HG03097 (cell line): ENCODE measurements around the gene ZNF296.

ENCODE experiments used
- ATAC-seq: cut with Tn5 transposase; IDR thresholded peaks from one replicate; pipeline ENCODE4 v1.9.1; 2021; ENCODE audit not compliant: unreplicated experiment, low FRiP score

Gene ZNF296

DNA sequence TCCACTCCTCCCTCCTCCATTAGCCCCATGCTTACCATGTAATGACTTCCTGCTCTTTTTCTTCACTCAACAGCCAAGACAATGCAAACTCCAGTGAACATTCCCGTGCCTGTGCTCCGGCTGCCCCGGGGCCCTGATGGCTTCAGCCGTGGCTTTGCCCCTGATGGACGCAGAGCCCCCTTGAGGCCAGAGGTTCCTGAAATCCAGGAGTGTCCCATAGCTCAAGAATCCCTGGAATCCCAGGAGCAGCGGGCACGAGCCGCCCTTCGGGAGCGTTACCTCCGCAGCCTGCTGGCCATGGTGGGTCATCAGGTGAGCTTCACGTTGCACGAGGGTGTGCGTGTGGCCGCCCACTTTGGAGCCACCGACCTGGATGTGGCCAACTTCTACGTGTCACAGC is 13.8 kb upstream of the ZNF296 start:
- ATAC-seq: no peak

DNA sequence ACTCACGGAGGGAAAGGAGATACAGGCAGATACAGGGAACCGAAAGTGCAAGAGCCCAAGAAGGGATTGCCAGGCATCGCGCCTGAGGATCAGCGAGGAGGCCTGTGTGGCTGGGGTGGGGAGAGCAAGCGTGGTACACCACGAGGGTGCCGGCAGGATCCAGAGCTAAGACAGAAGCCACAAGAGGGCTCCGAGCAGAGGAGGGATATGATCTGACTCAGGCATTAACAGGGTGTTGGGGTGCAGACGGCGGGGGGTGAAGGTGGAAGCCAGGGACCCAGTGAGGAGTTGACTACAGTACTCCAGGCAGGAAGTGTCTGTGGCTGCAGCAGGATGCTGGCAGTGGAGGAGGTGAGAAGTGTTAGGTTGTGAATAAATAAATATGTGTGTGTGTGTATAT is 11.3 kb upstream of the ZNF296 start:
- ATAC-seq: no peak

DNA sequence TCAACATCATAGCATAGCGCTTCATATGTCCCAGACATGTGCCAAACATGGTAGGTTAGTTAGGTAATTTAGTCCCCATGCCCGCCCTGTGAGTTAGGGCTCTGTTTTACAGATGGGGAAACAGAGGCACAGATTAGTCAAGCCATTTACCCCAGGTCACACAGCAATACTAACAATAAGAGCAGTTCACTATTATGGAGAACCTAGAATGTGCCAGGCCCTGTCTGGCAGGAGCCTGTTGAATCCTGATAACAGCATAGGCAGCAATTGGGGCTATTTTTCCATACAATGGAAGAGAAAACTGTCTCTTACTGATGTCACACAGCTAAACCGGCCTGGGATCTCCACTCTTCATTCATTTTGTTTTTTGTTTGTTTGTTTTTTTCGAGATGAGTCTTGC is 10.2 kb upstream of the ZNF296 start:
- no peak for ATAC-seq

DNA sequence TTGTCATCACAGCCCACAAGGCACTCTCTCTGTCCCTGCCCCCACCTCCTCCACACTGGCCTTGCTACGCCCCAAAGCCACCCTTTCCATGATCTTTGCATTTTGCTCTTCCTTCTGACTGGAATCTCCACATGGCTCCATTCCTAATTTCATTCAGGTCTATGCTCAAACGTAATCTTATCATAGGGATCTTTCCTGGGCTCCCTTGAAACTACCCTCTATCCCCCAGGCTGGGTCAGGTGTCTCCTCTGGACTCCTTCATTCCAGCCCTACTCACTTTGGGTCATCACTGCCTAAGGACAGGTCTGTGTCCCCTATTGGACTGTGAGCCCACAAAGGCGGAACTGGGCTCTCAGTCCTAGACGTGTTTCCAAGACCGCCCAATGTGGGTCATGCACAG is 5.9 kb upstream of the ZNF296 start:
- ATAC-seq: no peak

DNA sequence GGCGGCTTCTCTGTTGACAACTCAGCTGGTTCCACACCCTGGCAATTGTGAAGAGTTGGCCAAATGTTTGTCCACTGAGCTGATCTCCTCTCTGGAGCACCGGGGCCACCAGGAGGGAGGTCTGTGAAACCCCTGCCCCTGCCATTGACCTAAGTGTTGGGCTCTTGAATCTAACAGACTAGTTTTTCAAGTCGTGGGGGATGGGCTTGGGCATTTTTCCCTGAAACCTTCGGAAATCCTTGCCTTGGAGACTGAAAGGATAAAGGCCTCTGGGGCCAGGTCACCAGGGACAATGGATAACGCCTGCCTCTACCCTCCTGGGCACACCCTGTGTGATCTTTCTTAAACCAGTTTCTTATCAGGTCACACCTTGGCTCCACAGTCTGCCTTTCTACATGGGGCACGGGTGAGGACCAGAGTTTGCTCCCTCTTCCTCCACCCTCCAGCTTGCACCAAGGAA is 3.7 kb upstream of the ZNF296 start:
- ATAC-seq: no peak

DNA sequence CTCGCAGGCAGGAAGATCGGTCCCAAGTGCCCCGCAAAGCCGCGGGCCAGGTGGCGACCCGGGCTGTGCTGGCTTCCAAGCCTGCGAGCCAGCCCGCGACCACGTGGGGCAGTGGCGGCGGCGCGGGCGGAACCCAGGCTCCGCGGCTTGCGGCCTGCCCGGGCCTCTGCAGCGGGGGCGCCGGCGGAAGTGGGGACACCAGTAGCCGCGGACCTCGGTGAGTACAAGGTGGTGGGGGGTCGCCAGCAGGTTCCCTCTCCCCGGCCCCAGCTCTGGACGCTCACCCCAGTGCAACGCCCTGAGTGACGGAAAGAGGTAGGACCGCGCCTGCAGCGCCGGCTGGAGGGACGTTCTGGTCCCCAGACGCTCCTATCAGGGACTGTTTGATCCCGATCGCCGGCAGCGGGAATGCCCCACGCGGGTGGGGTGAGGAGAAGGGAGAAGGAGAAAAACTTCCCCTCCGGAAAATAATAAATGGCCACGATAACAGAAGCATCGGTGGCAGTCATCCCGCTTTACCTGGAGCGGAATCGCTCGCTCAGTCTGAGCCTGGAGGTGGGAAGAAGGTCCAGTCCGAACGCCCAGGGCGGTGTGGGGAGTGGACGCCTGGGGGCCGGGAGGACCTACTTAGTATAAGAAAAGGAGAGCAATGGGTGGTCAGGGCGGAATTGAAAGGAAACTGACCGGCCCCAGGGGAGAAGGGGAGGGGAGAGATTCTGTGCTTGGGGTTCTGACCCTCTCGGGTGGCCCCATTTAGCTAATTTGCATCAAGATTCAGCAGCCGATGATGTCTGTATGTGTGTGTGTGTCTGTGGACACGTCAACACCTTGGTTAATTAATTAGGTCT is 3.0 kb upstream of the ZNF296 start, which contains the start of gene GEMIN7:
GEMIN7 (plus strand) TSS at position 198 of the 848 bp plus-strand sequence. CDS start 10,855 bp downstream, outside the sequence.
- peak; percentile 33 for ATAC-seq

DNA sequence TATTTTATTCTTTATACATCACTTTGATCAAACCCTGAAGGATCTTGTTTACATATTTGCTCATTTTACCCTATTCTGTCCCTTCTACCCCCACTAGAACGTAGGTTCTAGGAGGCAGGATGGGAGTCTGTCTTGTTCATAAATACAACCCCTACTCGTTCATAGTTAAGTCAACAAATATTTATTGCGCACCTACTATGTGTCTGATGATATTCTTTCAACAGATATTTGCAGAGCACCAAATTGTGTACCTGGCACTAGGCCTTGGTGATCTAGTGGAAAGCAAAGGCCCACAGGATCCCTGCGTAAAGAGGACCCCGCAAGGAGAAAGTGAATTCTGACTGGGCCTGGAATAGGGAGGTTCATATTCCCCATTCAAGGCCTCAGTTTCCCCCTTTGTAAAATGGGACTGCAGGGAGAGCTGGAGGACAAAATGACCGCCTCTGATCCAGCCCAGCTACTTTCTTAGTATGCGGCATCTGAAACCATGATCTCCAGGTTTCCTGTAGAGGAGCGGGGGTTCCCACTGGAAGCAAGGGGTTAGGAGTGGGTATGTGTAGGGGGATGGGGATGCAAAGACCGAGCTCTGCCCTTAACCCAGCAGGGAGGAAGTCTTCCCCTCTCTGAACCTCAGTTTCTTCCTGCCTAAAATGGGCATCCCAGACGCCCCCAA is 2.2 kb upstream of the ZNF296 start:
- ATAC-seq: no peak

DNA sequence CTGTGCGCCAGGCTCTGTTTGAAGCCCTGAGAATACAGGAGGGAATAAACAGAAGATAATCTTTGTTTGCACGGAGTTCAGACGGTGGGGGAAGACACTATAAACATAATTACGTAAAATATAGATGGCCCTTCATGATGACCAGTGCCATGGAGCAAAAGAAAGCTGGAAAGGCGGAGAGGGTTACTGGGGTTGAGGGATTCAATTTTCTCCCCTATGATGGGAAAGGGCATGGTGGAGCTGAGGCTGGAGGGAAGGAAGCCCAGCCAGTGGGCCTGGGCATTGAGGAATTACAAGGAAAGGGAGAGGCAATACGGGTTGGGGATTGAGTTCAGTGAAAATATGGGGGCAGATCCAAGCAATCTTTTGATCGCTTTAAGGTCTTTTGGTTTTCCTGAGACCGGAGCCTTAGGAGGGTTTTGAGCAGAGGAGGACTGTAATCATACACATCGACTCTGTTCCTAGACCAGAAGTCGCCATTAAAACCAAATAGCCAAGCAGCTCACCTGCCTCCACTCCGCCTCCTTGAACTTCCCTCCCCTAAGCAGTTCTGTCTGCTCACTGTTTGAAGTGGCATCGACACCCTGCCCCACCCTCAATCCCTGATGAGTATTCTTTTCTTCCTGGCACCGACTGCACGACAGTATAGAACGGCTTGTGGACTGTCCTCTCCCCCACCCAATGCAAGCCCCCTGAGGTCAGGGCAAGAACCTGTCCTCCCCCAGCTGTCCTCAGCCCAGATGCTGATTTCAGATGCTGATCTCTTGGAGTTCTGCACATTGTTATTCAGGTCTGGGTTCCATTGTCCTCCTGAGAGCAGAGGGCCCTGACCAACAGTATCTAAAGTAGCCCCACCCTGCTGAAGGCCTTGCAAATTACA is 813 bp upstream of the ZNF296 start:
- no peak for ATAC-seq

DNA sequence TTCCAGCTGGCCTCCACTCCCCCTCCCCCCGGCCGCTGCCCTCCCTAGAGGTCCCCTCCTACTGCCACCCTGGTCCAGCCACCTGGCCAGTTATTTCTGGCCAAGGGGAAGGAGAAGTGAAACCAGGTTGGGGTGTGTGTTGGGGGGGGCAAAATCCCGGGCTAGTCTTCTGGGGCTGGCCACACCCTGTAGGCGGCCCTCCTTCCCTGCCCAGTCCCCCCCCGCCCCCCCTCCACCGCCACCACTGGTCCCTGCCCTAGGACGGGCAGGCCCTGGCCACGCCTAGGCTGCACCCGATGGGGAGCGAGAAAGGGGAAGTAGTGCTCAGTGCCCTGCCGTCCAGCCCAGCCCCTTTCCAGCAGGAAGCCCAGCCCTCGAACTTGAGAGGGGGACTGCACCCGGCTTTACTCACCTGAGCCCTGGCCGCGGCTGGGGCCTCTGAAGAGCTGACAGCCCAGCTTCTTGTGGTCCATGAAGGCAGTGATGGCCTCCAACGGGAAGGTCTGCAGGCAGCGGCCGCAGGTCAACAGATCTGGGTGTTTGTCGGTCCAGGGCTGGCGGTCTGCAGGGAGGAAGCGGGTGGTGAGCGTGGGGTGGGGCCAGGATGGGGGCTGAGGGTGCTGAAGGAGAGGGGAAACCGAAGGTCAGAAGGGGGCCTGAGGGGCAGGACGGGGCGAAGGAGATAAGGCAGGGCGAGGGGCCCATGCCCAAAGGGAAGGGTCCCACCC is 813 bp downstream of the ZNF296 start:
- ATAC-seq: peak; percentile 39

DNA sequence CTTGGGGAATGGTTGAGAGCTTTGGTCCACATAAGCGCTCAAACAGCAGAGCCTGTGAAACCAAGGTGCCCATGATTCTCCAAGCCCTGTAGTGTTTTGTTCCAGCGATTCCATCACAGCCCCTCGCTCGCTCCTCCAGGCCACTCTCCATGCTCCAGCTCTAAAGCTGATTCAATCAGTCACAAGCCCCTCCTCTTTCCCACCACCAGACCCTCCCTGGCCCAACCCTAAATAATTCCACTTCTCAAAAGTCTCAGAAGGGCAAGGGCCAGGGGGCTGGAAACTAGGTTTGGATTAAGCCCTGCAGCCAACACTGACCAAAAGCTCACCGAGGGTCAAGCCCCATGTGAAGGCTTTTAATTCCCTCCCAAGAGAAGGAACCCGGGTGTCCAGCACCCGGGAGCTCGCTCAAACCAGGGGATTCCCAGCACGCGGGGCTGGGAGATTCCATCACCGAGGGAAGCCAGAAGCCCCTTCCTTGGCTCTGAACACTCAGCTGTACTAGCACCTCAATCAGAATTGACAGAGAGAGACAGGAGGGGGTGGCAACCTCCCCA is 1.5 kb downstream of the ZNF296 start:
- ATAC-seq: no peak

DNA sequence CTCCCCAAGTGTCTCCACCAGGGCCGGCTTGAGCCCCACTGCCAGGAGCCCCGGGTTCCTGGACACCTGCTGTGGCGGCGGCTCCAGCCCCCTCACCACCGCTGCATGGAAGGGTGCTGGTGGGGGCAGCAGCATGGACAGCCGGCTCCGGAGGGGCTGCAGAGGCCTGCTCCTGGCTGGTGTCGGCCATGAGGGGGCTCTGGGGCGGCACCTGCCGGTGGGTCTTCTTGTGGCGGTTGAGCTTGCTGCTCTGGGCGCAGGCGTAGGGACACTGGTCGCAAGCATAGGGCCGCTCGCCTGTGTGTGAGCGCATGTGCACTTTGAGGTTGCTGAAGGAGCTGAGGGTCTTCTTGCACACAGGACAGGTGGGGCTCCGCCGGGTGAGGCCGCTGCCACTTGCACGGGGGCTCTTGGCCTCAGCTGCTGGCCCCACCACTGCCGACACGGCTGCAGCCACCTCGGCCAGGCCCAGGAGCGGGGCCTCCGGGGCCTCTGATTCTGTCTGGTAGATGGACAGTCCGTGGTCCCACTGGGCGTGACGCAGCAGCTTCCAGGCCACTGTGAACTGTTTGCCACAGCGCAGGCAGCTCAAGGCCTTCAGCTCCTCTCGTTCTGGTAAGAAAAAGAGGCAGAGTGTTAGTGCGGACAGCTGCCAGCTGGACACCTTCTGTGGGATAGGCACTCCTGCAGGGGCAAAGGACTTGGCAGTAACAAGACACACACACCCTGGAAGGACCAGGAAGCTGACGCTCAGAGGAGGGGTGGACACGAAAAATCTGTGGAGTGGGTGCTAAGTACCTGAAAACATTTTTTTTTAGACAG is 4.1 kb downstream of the ZNF296 start:
- ATAC-seq: no peak

DNA sequence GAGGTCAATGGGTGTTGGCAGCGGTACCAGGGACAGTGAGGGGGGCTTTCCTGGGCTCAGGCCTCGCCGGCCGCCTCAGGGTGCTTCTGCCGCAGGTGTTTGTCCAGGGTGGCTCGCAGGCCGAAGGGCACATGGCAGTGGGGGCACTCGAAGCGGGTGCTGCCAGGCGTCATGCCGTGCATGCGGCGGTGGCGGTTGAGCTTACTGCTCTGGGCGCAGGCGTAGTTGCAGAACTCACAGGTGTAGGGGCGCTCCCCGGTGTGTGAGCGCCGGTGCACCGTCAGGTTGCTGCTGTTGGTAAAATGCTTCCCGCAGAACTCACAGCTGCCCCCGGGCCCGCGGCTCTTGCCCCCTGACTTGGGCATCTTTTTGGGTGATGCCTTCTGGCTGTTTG is 4.7 kb downstream of the ZNF296 start:
- no peak for ATAC-seq

DNA sequence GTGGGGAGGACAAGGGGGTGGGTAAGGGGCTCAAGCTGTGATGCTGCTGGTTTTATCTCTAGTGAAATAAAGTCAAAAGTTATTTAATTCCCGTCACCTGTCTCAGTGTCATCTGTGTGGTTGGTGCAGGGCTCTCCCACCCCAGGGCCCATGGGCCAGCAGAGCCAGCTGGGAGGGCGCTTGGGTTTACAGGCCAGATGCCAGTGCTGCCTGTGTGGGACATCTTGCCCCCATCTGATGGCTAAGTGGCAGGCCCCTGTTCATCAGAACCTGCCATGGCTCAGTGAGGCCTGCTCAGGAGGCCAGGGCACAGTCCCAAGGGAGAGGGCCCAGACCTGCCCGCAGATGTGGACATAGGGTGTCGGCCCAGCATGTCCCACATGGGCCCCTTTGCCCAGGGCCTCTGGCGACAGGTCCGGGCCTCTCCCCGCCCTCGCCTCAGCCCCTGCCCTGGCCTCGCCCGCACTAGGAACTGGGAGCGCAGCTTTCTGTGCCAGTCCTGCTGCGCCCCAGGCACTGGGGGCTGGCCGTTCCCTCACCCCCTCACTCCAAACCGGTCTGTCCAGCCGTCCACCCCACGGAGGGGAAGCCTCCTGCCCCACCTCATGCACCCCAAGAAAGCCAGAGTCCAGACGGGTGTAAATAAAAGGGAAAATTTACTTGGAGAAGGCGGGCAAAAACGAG is 5.3 kb downstream of the ZNF296 start:
- ATAC-seq: no peak

DNA sequence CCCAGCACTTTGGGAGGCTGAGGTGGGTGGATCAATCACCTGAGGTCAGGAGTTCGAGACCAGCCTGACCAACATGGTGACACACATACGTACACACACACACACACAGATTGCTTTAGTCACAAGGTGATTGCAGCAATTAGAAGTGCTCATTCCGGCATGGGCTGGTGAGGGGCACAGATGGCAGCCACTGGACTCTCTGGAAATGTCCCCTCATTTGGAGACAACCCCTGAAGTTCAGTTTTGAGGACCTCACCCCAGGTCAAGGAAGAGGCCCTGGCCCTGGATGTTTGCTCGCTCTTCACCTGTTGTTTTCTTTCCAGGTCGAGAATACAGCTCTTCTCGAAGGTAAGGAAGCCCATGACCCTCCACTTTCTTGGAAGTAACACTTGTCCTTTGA is 6.1 kb downstream of the ZNF296 start:
- ATAC-seq: no peak

DNA sequence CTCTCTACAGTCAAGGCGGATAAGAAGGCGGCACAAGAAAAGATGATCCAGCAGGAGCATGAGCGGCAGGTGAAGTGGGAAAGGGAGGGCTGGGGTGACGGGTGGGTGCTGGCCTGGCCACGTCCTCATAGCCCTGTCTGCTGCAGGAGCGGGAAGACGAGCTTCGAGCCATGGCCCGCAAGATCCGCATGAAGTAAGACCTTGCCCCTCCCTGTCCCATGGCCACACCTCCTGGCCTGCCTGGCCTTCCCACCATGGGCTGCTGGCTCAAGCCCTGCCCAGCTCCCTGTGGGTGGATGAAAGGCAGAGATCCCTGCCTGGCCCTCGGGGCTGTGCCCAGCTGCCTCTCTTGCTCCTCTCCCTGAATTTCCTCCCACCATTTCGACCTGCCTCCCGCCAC is 7.2 kb downstream of the ZNF296 start:
- ATAC-seq: no peak

DNA sequence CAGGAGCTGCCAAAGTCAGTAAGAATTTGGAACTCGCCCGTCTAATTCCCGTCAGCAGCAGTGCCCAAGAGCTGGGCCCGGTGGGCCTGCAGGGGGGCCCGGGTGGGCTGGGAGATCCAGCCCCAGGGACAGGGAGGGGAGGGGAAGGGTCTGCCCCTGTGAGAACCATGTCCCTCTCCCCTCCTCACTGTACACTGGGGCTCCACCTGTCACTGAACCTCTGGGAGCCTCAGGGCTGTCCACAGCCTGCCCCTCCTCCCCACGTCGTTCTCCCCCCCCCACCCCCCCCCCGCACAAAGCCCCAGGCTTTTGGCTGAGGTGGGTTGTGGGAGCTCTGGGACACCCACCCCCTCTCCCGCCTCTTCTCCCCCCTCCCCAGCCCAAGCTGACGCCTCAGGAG is 8.2 kb downstream of the ZNF296 start:
- ATAC-seq: no peak

DNA sequence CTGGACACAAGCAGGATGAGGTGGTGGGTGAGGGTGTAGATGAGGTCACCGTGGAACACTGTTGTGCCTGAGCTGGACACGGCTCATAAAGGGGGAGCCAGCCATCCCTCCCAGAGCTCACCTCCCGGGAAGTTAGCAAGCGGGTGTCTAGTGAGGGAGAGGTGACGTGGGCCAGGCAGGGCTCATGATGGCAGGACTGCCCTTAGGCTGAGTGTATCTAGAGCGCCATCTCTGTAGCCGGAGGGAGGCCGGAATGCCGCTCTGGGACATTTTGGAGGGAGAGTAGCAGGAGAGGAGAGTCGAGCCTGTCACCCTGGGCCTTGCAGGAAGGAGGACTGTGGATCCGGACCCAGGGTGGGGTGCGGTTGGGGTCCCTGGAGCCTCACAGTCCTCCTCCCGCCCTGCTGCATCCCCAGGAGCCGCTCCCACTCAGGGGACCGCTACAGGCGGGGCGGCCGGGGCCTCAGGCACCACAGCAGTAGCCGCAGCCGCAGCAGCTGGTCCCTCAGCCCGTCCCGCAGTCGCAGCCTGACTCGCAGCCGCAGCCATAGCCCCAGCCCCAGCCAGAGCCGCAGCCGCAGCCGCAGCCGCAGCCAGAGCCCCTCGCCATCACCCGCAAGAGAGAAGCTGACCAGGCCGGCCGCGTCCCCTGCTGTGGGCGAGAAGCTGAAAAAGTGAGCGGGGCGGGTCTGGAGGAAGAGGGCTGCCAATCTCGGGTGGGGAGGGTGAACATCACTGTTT is 9.2 kb downstream of the ZNF296 start:
- ATAC-seq: no peak
